Erythroblast (primary cell): ENCODE data around the gene KIF24.

Source experiments
- GATA1 ChIP-seq: IDR thresholded peaks from 2 replicates; pipeline ENCODE4 v1.6.1; 2011; ENCODE audit warnings: low read depth, mild to moderate bottlenecking, control low read depth, low read length, moderate library complexity
- POLR2A ChIP-seq: IDR thresholded peaks from 2 replicates; pipeline ENCODE4 v1.6.1; 2011; ENCODE audit warnings: mild to moderate bottlenecking, low read length

DNA sequence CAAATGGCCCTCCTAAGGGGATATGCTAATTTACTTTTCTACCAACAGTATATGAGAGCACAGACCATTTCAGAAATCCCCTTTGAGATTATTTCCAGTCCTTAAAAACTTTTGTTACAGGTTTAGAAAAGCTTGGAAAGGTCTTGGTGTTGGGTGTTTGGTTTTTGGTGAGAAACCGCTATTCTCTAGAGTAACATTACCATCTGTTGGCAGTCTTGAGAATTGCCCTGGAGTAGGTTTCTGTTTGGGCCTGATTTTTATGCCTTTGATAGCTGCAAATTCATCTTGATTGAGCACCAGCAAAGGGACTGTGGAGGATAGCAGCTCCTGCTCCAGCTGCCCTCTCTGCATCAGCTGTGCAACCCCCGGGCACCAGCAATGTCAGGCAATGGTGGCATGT lies 8.3 kb upstream of the KIF24 start:
- no peak for TF ChIP-seq POLR2A
- TF ChIP-seq GATA1 = no peak
